Keratinocyte (primary cell): ENCODE results near the gene IL10RA.

Source experiments
- CTCF ChIP-seq, 3 experiments: IDR thresholded peaks in 1 of 3; conservative IDR thresholded peaks in 1 of 3; optimal IDR thresholded peaks in 1 of 3; 2 replicates in 2 of 3; 3 replicates in 1 of 3; pipeline versions ENCODE3 to v1.5.1; 2011; ENCODE audit warnings: low read length in 3 of 3, mild to moderate bottlenecking in 3 of 3, moderate library complexity in 2 of 3, control low read depth in 1 of 3, inconsistent platforms in 1 of 3; ENCODE audit not compliant: insufficient read depth in 2 of 3; ENCODE audit errors: extremely low read depth in 1 of 3
- EZH2 ChIP-seq: IDR thresholded peaks from one replicate; pipeline ENCODE4 v1.6.1; 2012; ENCODE audit warnings: inconsistent platforms, mild to moderate bottlenecking, low read length, moderate library complexity

GRCh38 chr11:117989351-117990102, 3.3 kb downstream of the IL10RA start:
- TF ChIP-seq CTCF (optimal IDR thresholded peaks at IDR 0.05 in 1 of 3, IDR thresholded peaks at IDR 0.05 in 1 of 3, conservative IDR thresholded peaks at IDR 0.05 in 1 of 3; ENCODE audit: extremely low read depth in 1 of 3, insufficient read depth in 2 of 3, low read length in 3 of 3) (no peak), EZH2 (no peak)
